IPS-18a (cell line): ENCODE measurements around the gene CCDC86.

Source experiments
- H3K27ac ChIP-seq: one replicate; pipeline ENCODE4 v1.5.1; 2013; ENCODE audit warnings: low read length
- H3K27me3 ChIP-seq: one replicate; pipeline ENCODE4 v1.6.1; 2013; ENCODE audit warnings: mild to moderate bottlenecking, low read length; ENCODE audit not compliant: control insufficient read depth, insufficient read depth
- H3K36me3 ChIP-seq: one replicate; pipeline ENCODE4 v1.6.1; 2013; ENCODE audit warnings: low read depth, low read length; ENCODE audit not compliant: control insufficient read depth
- H3K4me1 ChIP-seq: one replicate; pipeline ENCODE4 v1.6.1; 2013; ENCODE audit warnings: low read depth, low read length; ENCODE audit not compliant: control insufficient read depth
- H3K4me3 ChIP-seq: one replicate; pipeline ENCODE4 v1.5.1; 2013; ENCODE audit warnings: low read length
- H3K9ac ChIP-seq: one replicate; pipeline ENCODE4 v1.6.1; 2013; ENCODE audit warnings: mild to moderate bottlenecking, low read length, moderate library complexity
- H3K9me3 ChIP-seq: one replicate; pipeline ENCODE4 v1.6.1; 2013; ENCODE audit warnings: low read depth, low read length; ENCODE audit not compliant: control insufficient read depth

Gene CCDC86

GRCh38 chr11:60841797-60842667 lies at the start of gene CCDC86:
Gene CCDC86 (plus strand): TSS chr11:60842113. CDS start chr11:60842125, 12 bp downstream.
- Histone ChIP-seq H3K9ac (peak within 1 kb of the TSS; percentile 84), H3K9me3 (no peaks in the 10 kb centered on the region), H3K36me3 (peaks cover 4% of the 10 kb centered on the region), H3K27me3 (no peaks in the 10 kb centered on the region), H3K4me3 (peak within 1 kb of the TSS; percentile 84), H3K27ac (peak within 1 kb of the TSS; percentile 74), H3K4me1 (peaks cover 13% of the 10 kb centered on the region)

- H3K4me3 ChIP-seq = no peak overlapping the region
- no peaks in the 10 kb centered on the region for H3K36me3 ChIP-seq
- peaks cover 5% of the 10 kb centered on the region for H3K9me3 ChIP-seq
- no peak overlapping the region for H3K27ac ChIP-seq
- H3K27me3 ChIP-seq = no peaks in the 10 kb centered on the region
- H3K4me1 ChIP-seq = no peaks in the 10 kb centered on the region
- H3K9ac ChIP-seq = no peak overlapping the region
Observed at GRCh38 chr11:60792521-60792920, 49.4 kb upstream of the CCDC86 start.

GRCh38 chr11:60795291-60795690 lies 46.6 kb upstream of the CCDC86 start:
- H3K27me3 ChIP-seq = no peaks in the 10 kb centered on the region

GRCh38 chr11:60797846-60798630 lies 43.9 kb upstream of the CCDC86 start:
- Histone ChIP-seq H3K9ac (no peak overlapping the region), H3K4me3 (no peak overlapping the region), H3K27me3 (no peaks in the 10 kb centered on the region)

More at GRCh38 chr11:60795291-60795690, 46.6 kb upstream of the CCDC86 start:
- H3K9ac ChIP-seq = no peak overlapping the region
- peaks cover 5% of the 10 kb centered on the region for H3K9me3 ChIP-seq
- no peak overlapping the region for H3K27ac ChIP-seq
- no peaks in the 10 kb centered on the region for H3K36me3 ChIP-seq
- no peak overlapping the region for H3K4me3 ChIP-seq
- no peaks in the 10 kb centered on the region for H3K4me1 ChIP-seq

GRCh38 chr11:60798631-60799030 lies 43.3 kb upstream of the CCDC86 start:
- Histone ChIP-seq H3K4me3 (no peak overlapping the region), H3K27ac (no peak overlapping the region), H3K36me3 (no peaks in the 10 kb centered on the region), H3K9ac (no peak overlapping the region), H3K9me3 (no peaks in the 10 kb centered on the region), H3K4me1 (no peaks in the 10 kb centered on the region), H3K27me3 (no peaks in the 10 kb centered on the region)

More at GRCh38 chr11:60797846-60798630, 43.9 kb upstream of the CCDC86 start:
- no peak overlapping the region for H3K27ac ChIP-seq
- no peaks in the 10 kb centered on the region for H3K4me1 ChIP-seq
- H3K9me3 ChIP-seq = no peaks in the 10 kb centered on the region
- no peaks in the 10 kb centered on the region for H3K36me3 ChIP-seq

- Histone ChIP-seq H3K4me1 (no peaks in the 10 kb centered on the region), H3K27ac (no peak overlapping the region)
Observed at GRCh38 chr11:60801194-60801593, 40.7 kb upstream of the CCDC86 start.

GRCh38 chr11:60803273-60803936 lies 38.5 kb upstream of the CCDC86 start:
- H3K9ac ChIP-seq = no peak overlapping the region
- no peaks in the 10 kb centered on the region for H3K9me3 ChIP-seq
- no peaks in the 10 kb centered on the region for H3K36me3 ChIP-seq
- H3K27ac ChIP-seq = no peak overlapping the region
- H3K27me3 ChIP-seq = no peaks in the 10 kb centered on the region
- H3K4me1 ChIP-seq = no peaks in the 10 kb centered on the region
- no peak overlapping the region for H3K4me3 ChIP-seq

More at GRCh38 chr11:60801194-60801593, 40.7 kb upstream of the CCDC86 start:
- no peaks in the 10 kb centered on the region for H3K9me3 ChIP-seq
- no peaks in the 10 kb centered on the region for H3K27me3 ChIP-seq
- no peak overlapping the region for H3K9ac ChIP-seq
- H3K4me3 ChIP-seq = no peak overlapping the region
- H3K36me3 ChIP-seq = no peaks in the 10 kb centered on the region

- H3K4me1 ChIP-seq = no peaks in the 10 kb centered on the region
- no peak overlapping the region for H3K4me3 ChIP-seq
- no peak overlapping the region for H3K27ac ChIP-seq
- no peaks in the 10 kb centered on the region for H3K36me3 ChIP-seq
- H3K9ac ChIP-seq = no peak overlapping the region
- H3K9me3 ChIP-seq = no peaks in the 10 kb centered on the region
- H3K27me3 ChIP-seq = no peaks in the 10 kb centered on the region
Observed at GRCh38 chr11:60809249-60809648, 32.7 kb upstream of the CCDC86 start.

- Histone ChIP-seq H3K27ac (no peak overlapping the region), H3K4me1 (no peaks in the 10 kb centered on the region)
Observed at GRCh38 chr11:60809691-60810090, 32.2 kb upstream of the CCDC86 start.

GRCh38 chr11:60810151-60810550 lies 31.8 kb upstream of the CCDC86 start:
- Histone ChIP-seq H3K4me3 (no peak overlapping the region), H3K27ac (no peak overlapping the region), H3K36me3 (no peaks in the 10 kb centered on the region), H3K9me3 (no peaks in the 10 kb centered on the region), H3K27me3 (no peaks in the 10 kb centered on the region), H3K9ac (no peak overlapping the region), H3K4me1 (no peaks in the 10 kb centered on the region)

More at GRCh38 chr11:60809691-60810090, 32.2 kb upstream of the CCDC86 start:
- H3K36me3 ChIP-seq = no peaks in the 10 kb centered on the region
- no peak overlapping the region for H3K9ac ChIP-seq
- H3K27me3 ChIP-seq = no peaks in the 10 kb centered on the region
- H3K4me3 ChIP-seq = no peak overlapping the region
- no peaks in the 10 kb centered on the region for H3K9me3 ChIP-seq

- no peaks in the 10 kb centered on the region for H3K36me3 ChIP-seq
- H3K27me3 ChIP-seq = no peaks in the 10 kb centered on the region
- H3K9ac ChIP-seq = no peak overlapping the region
- H3K4me1 ChIP-seq = no peaks in the 10 kb centered on the region
- no peak overlapping the region for H3K27ac ChIP-seq
- no peak overlapping the region for H3K4me3 ChIP-seq
- no peaks in the 10 kb centered on the region for H3K9me3 ChIP-seq
Observed at GRCh38 chr11:60810569-60810968, 31.3 kb upstream of the CCDC86 start.
